Ishikawa (cell line): ENCODE data around the gene JMJD1C.

Source experiments
- CEBPB ChIP-seq: IDR thresholded peaks from 2 replicates; pipeline ENCODE4 v1.6.1; 2012
- CREB1 ChIP-seq: IDR thresholded peaks from 2 replicates; pipeline ENCODE4 v1.6.1; 2012; ENCODE audit warnings: low read depth
- EGR1 ChIP-seq: IDR thresholded peaks from 2 replicates; pipeline ENCODE4 v1.6.1; 2012
- EP300 ChIP-seq: IDR thresholded peaks from 2 replicates; pipeline ENCODE4 v1.6.1; 2012; ENCODE audit warnings: borderline replicate concordance
- FOXM1 ChIP-seq: IDR thresholded peaks from 2 replicates; pipeline ENCODE4 v1.6.1; 2012; ENCODE audit warnings: low read depth, borderline replicate concordance
- NFIC ChIP-seq: IDR thresholded peaks from 2 replicates; pipeline ENCODE4 v1.6.1; 2012
- RAD21 ChIP-seq: IDR thresholded peaks from 2 replicates; pipeline ENCODE4 v1.6.1; 2012; ENCODE audit warnings: low read depth
- TAF1 ChIP-seq: IDR thresholded peaks from 2 replicates; pipeline ENCODE4 v1.6.1; 2012; ENCODE audit warnings: low read depth, mild to moderate bottlenecking
- TCF12 ChIP-seq: IDR thresholded peaks from 2 replicates; pipeline ENCODE4 v1.6.1; 2012; ENCODE audit warnings: low read depth
- TEAD4 ChIP-seq: IDR thresholded peaks from 2 replicates; pipeline ENCODE4 v1.6.1; 2012
- USF1 ChIP-seq: IDR thresholded peaks from 2 replicates; pipeline ENCODE4 v1.6.1; 2012
- YY1 ChIP-seq: IDR thresholded peaks from 2 replicates; pipeline ENCODE4 v1.6.1; 2012; ENCODE audit warnings: low read depth
- ZBTB7A ChIP-seq: IDR thresholded peaks from 2 replicates; pipeline ENCODE4 v1.6.1; 2012; ENCODE audit warnings: low read depth
- TF ChIP-seq, protein P1 (sequence below): IDR thresholded peaks from 2 replicates; pipeline ENCODE4 v1.6.1; 2012; ENCODE audit warnings: low read depth, mild to moderate bottlenecking
- TF ChIP-seq, protein P2 (sequence below): IDR thresholded peaks from 2 replicates; pipeline ENCODE4 v1.6.1; 2012

JMJD1C gene

GRCh38 chr10:63383141-63383540 is 82.6 kb downstream of the JMJD1C start:
- no peak for TF ChIP-seq TEAD4
- TF ChIP-seq YY1 = no peak
- TF ChIP-seq USF1 = no peak
- no peak for TF ChIP-seq EGR1
- no peak for TF ChIP-seq CREB1
- TF ChIP-seq, protein P1, sequence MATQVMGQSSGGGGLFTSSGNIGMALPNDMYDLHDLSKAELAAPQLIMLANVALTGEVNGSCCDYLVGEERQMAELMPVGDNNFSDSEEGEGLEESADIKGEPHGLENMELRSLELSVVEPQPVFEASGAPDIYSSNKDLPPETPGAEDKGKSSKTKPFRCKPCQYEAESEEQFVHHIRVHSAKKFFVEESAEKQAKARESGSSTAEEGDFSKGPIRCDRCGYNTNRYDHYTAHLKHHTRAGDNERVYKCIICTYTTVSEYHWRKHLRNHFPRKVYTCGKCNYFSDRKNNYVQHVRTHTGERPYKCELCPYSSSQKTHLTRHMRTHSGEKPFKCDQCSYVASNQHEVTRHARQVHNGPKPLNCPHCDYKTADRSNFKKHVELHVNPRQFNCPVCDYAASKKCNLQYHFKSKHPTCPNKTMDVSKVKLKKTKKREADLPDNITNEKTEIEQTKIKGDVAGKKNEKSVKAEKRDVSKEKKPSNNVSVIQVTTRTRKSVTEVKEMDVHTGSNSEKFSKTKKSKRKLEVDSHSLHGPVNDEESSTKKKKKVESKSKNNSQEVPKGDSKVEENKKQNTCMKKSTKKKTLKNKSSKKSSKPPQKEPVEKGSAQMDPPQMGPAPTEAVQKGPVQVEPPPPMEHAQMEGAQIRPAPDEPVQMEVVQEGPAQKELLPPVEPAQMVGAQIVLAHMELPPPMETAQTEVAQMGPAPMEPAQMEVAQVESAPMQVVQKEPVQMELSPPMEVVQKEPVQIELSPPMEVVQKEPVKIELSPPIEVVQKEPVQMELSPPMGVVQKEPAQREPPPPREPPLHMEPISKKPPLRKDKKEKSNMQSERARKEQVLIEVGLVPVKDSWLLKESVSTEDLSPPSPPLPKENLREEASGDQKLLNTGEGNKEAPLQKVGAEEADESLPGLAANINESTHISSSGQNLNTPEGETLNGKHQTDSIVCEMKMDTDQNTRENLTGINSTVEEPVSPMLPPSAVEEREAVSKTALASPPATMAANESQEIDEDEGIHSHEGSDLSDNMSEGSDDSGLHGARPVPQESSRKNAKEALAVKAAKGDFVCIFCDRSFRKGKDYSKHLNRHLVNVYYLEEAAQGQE = no peak

DNA sequence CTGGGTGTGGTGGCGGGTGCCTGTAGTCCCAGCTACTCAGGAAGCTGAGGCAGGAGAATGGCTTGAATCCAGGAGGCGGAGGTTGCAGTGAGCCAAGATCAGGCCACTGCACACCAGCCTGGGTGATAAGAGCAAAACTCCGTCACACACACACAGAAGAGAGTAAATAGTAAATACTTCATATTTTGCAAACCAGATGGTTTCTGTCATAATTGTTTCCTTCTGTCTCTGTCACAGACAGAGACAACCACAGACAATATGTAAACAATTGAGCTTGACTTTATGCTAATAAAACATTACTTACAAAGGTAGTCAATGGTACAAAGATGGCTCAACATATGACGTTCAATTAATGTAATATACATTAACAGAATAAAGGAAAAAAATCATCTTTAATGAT is 83.7 kb downstream of the JMJD1C start:
- no peak for TF ChIP-seq TEAD4
- TF ChIP-seq FOXM1 = no peak
- no peak for TF ChIP-seq TAF1
- TF ChIP-seq CREB1 = no peak
- TF ChIP-seq TCF12 = no peak
- no peak for TF ChIP-seq RAD21
- no peak for TF ChIP-seq EGR1
- TF ChIP-seq NFIC = no peak
- TF ChIP-seq CEBPB = no peak
- TF ChIP-seq, protein P1 = no peak
- TF ChIP-seq YY1 = no peak
- no peak for TF ChIP-seq ZBTB7A
- no peak for TF ChIP-seq USF1
- TF ChIP-seq, protein P2, sequence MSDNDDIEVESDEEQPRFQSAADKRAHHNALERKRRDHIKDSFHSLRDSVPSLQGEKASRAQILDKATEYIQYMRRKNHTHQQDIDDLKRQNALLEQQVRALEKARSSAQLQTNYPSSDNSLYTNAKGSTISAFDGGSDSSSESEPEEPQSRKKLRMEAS = no peak
- no peak for TF ChIP-seq EP300

- no peak for TF ChIP-seq TEAD4
- TF ChIP-seq RAD21 = no peak
- no peak for TF ChIP-seq YY1
- TF ChIP-seq NFIC = no peak
- no peak for TF ChIP-seq EP300
- no peak for TF ChIP-seq EGR1
- TF ChIP-seq CEBPB = no peak
- TF ChIP-seq USF1 = no peak
- TF ChIP-seq, protein P1 = no peak
- TF ChIP-seq FOXM1 = no peak
- TF ChIP-seq ZBTB7A = no peak
- TF ChIP-seq, protein P2 = no peak
- no peak for TF ChIP-seq TAF1
- no peak for TF ChIP-seq TCF12
- no peak for TF ChIP-seq CREB1
Measured at GRCh38 chr10:63376560-63377304, 89.0 kb downstream of the JMJD1C start.

DNA sequence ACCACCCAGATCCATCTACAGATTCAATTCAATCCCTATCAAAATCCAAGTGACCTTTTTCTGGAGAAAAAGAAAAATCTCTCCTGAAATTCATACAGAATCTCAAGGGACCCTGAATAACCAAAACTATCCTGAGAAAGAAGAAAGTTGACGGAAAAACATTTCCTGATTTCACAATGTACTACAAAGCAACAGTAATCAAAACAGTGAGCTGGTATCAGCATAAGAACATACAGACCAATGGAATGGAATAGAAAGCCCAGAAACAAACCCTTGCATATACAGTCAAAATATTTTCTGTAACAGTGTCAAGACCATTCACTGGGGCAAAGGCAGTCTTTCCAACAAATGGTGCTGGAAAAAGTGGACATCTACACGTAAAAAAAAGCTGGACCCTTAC is 89.9 kb downstream of the JMJD1C start:
- TF ChIP-seq EGR1 (no peak), YY1 (no peak)
